SKM-1 (cell line): ENCODE results near the gene YTHDF1.
"Not testable (repeated sequence)": the region's sequence is repeated elsewhere in the genome, so short reads cannot be mapped to it uniquely, and the experiment has no call there.

Experiments
- DNase-seq: peaks from one replicate; lab custom pipeline; 2025; ENCODE audit not compliant: unreplicated experiment; lab: John Stamatoyannopoulos, UW

YTHDF1 gene

GRCh38 chr20:63216041-63216848 is at the start of gene YTHDF1:
Gene YTHDF1 (minus strand): TSS chr20:63216131. CDS start chr20:63215892, 239 bp downstream.
- peak; percentile 94 for DNase-seq

- DNase-seq = no peak
These were observed 48.6 kb upstream of the YTHDF1 start for GRCh38 chr20:63264519-63264918.

GRCh38 chr20:63264000-63264399 is 48.1 kb upstream of the YTHDF1 start:
- DNase-seq = no peak

GRCh38 chr20:63262836-63263235 is 46.9 kb upstream of the YTHDF1 start:
- DNase-seq = no peak

GRCh38 chr20:63261795-63262528 is 46.0 kb upstream of the YTHDF1 start:
- DNase-seq = no peak

- no peak for DNase-seq
These were observed 45.3 kb upstream of the YTHDF1 start for GRCh38 chr20:63261060-63261794.

- no peak for DNase-seq
These were observed 44.6 kb upstream of the YTHDF1 start for GRCh38 chr20:63260521-63260920.

- DNase-seq = no peak
These were observed 44.0 kb upstream of the YTHDF1 start for GRCh38 chr20:63259734-63260460.

- no peak for DNase-seq
These were observed 42.9 kb upstream of the YTHDF1 start for GRCh38 chr20:63258781-63259180.

GRCh38 chr20:63257629-63258028 is 41.7 kb upstream of the YTHDF1 start:
- no peak for DNase-seq

- no peak for DNase-seq
These were observed 41.0 kb upstream of the YTHDF1 start for GRCh38 chr20:63256954-63257353.

- DNase-seq = no peak
These were observed 40.2 kb upstream of the YTHDF1 start for GRCh38 chr20:63255931-63256704.

GRCh38 chr20:63254606-63255384 is 38.9 kb upstream of the YTHDF1 start:
- no peak for DNase-seq

- no peak for DNase-seq
These were observed 38.3 kb upstream of the YTHDF1 start, which contains the start of gene NKAIN4 for GRCh38 chr20:63254232-63254605. Gene NKAIN4 (minus strand): TSS chr20:63254463. CDS start chr20:63254450, 13 bp downstream.

GRCh38 chr20:63253438-63254231 is 37.7 kb upstream of the YTHDF1 start:
- DNase-seq = no peak

GRCh38 chr20:63253065-63253437 is 37.1 kb upstream of the YTHDF1 start:
- DNase-seq = no peak

- no peak for DNase-seq
These were observed 36.4 kb upstream of the YTHDF1 start for GRCh38 chr20:63252284-63252711.

GRCh38 chr20:63251350-63251749 is 35.4 kb upstream of the YTHDF1 start:
- DNase-seq = not testable (repeated sequence)

- no peak for DNase-seq
These were observed 34.0 kb upstream of the YTHDF1 start for GRCh38 chr20:63249891-63250290.
